ENCODE results near the gene MAPKAPK3.

MAPKAPK3 gene

GRCh38 chr3:50611464-50612233 is 5.3 kb upstream of the MAPKAPK3 start, which contains the start of gene CISH:
TSS of gene CISH (minus strand) at chr3:50611774. CDS start at chr3:50611650, 124 bp downstream.
- H3K4me1 ChIP-seq (ENCODE audit: control extremely low read depth in 1 of 4, control insufficient read depth in 4 of 4, insufficient read depth in 4 of 4, low read length in 3 of 4) = peaks cover 21 to 80% (median 78%) of the 10 kb centered on the region in 4 experiments
- ChIA-PET CTCF (interaction anchor here (0.7 to 40.1 kb wide), 14 partner anchors 12 to 796 kb away, joined by 3 to 799 read pairs (median 5); partner anchors contain the start of genes C3orf18 and HEMK1), POLR2A (interaction anchor here (0.6 to 4.6 kb wide), 7 partner anchors 11 to 773 kb away, joined by 3 to 42 read pairs (median 5); partner anchors contain the start of genes HEMK1 and MANF)
- H3K9me3 ChIP-seq (ENCODE audit: control extremely low read depth in 1 of 5, control insufficient read depth in 4 of 5, insufficient read depth in 2 of 5, low read depth in 1 of 5, low read length in 4 of 5) = no peaks in the 10 kb centered on the region
- peak within 1 kb of the TSS; percentile 61 to 92 for H3K27ac ChIP-seq (ENCODE audit: insufficient read depth in 1 of 2, low read depth in 1 of 2, low read length in 2 of 2, poor library complexity in 1 of 2, severe bottlenecking in 2 of 2)
- H3K4me3 ChIP-seq (ENCODE audit: control insufficient read depth in 1 of 7, extremely low read depth in 1 of 7, insufficient read depth in 4 of 7, low read depth in 2 of 7, low read length in 6 of 7) = peak within 1 kb of the TSS; percentile 70 to 92 (median 78)
- H3K36me3 ChIP-seq (ENCODE audit: control insufficient read depth in 4 of 4, insufficient read depth in 4 of 4, low read length in 3 of 4) = peaks cover 0 to 43% (median 22%) of the 10 kb centered on the region in 4 experiments
- no peaks in the 10 kb centered on the region for H3K27me3 ChIP-seq (replicated peaks in 2 of 5; ENCODE audit: control insufficient read depth in 4 of 5, insufficient read depth in 5 of 5, low read length in 4 of 5)
- 0% methylated on average over 52 of the region's 75 CpGs for WGBS (ENCODE audit: insufficient coverage)
- peak; percentile 89 to 96 (median 95) for DNase-seq

- H3K27me3 ChIP-seq (replicated peaks in 2 of 5; ENCODE audit: control insufficient read depth in 4 of 5, insufficient read depth in 5 of 5, low read length in 4 of 5) = no peaks in the 10 kb centered on the region
- peak in 2 of 3 donors; percentile 29 to 48 for DNase-seq
- H3K27ac ChIP-seq (ENCODE audit: insufficient read depth in 1 of 2, low read depth in 1 of 2, low read length in 2 of 2, poor library complexity in 1 of 2, severe bottlenecking in 2 of 2) = peak overlapping the region in 1 of 2 experiments; percentile 92
- ChIA-PET POLR2A (interaction anchor here (0.6 to 4.6 kb wide), 8 partner anchors 12 to 1277 kb away, joined by 3 to 42 read pairs (median 5); partner anchors contain the start of genes HEMK1 and MANF), CTCF (interaction anchor here (0.7 to 40.1 kb wide), 20 partner anchors 13 to 830 kb away, joined by 3 to 799 read pairs (median 4); partner anchors contain the start of genes C3orf18 and HEMK1)
- peaks cover 20 to 74% (median 72%) of the 10 kb centered on the region in 4 experiments for H3K4me1 ChIP-seq (ENCODE audit: control extremely low read depth in 1 of 4, control insufficient read depth in 4 of 4, insufficient read depth in 4 of 4, low read length in 3 of 4)
- WGBS (ENCODE audit: insufficient coverage) = 10% methylated on average over 23 of the region's 29 CpGs
- H3K36me3 ChIP-seq (ENCODE audit: control insufficient read depth in 4 of 4, insufficient read depth in 4 of 4, low read length in 3 of 4) = peaks cover 0 to 36% (median 16%) of the 10 kb centered on the region in 4 experiments
- peak overlapping the region; percentile 46 to 92 (median 78) for H3K4me3 ChIP-seq (ENCODE audit: control insufficient read depth in 1 of 7, extremely low read depth in 1 of 7, insufficient read depth in 4 of 7, low read depth in 2 of 7, low read length in 6 of 7)
- no peaks in the 10 kb centered on the region for H3K9me3 ChIP-seq (ENCODE audit: control extremely low read depth in 1 of 5, control insufficient read depth in 4 of 5, insufficient read depth in 2 of 5, low read depth in 1 of 5, low read length in 4 of 5)
Measured at GRCh38 chr3:50612234-50612882, 4.6 kb upstream of the MAPKAPK3 start.

- Histone ChIP-seq H3K27me3 (replicated peaks in 2 of 5; ENCODE audit: control insufficient read depth in 4 of 5, insufficient read depth in 5 of 5, low read length in 4 of 5) (no peaks in the 10 kb centered on the region), H3K4me3 (ENCODE audit: control insufficient read depth in 1 of 7, extremely low read depth in 1 of 7, insufficient read depth in 4 of 7, low read depth in 2 of 7, low read length in 6 of 7) (peak overlapping the region in 2 of 7 experiments; percentile 90 to 92), H3K27ac (ENCODE audit: insufficient read depth in 1 of 2, low read depth in 1 of 2, low read length in 2 of 2, poor library complexity in 1 of 2, severe bottlenecking in 2 of 2) (peak overlapping the region in 1 of 2 experiments; percentile 92), H3K36me3 (ENCODE audit: control insufficient read depth in 4 of 4, insufficient read depth in 4 of 4, low read length in 3 of 4) (peaks cover 0 to 28% (median 7%) of the 10 kb centered on the region in 4 experiments), H3K4me1 (ENCODE audit: control extremely low read depth in 1 of 4, control insufficient read depth in 4 of 4, insufficient read depth in 4 of 4, low read length in 3 of 4) (peaks cover 20 to 73% (median 70%) of the 10 kb centered on the region in 4 experiments), H3K9me3 (ENCODE audit: control extremely low read depth in 1 of 5, control insufficient read depth in 4 of 5, insufficient read depth in 2 of 5, low read depth in 1 of 5, low read length in 4 of 5) (no peaks in the 10 kb centered on the region)
- ChIA-PET POLR2A (interaction anchor here (0.6 to 1.2 kb wide), 4 partner anchors 22 to 1276 kb away, joined by 3 to 5 read pairs (median 4); no protein-coding TSS in a partner anchor), CTCF (interaction anchor here (0.5 to 40.1 kb wide), 20 partner anchors 14 to 829 kb away, joined by 3 to 799 read pairs (median 4); partner anchors contain the start of genes C3orf18 and HEMK1)
- DNase-seq = no peak
- 54% methylated on average over 5 of the region's 6 CpGs for WGBS (ENCODE audit: insufficient coverage)
Measured at GRCh38 chr3:50612970-50613846, 3.7 kb upstream of the MAPKAPK3 start.

- CTCF ChIA-PET = interaction anchor here (0.8 to 40.1 kb wide), 26 partner anchors 10 to 820 kb away, joined by 3 to 799 read pairs (median 9); partner anchors contain the start of genes C3orf18 and HEMK1
- no peak overlapping the region for H3K4me3 ChIP-seq (ENCODE audit: control insufficient read depth in 1 of 7, extremely low read depth in 1 of 7, insufficient read depth in 4 of 7, low read depth in 2 of 7, low read length in 6 of 7)
- DNase-seq = no peak
Measured at GRCh38 chr3:50615190-50615589, 1.8 kb upstream of the MAPKAPK3 start.

GRCh38 chr3:50616003-50616769 is 765 bp upstream of the MAPKAPK3 start:
- WGBS (ENCODE audit: insufficient coverage) = under 1% methylated on average over 23 of the region's 24 CpGs
- ChIA-PET CTCF (interaction anchor here (0.7 to 40.1 kb wide), 42 partner anchors 8 to 1001 kb away, joined by 3 to 799 read pairs (median 4); partner anchors contain the start of genes C3orf18 and HEMK1), POLR2A (interaction anchor here (1.4 to 2.2 kb wide), 3 partner anchors 36 to 769 kb away, joined by 5 to 10 read pairs (median 6); partner anchors contain the start of genes HEMK1 and MANF)
- peak; percentile 82 to 89 (median 87) for DNase-seq
- H3K9me3 ChIP-seq (ENCODE audit: control extremely low read depth in 1 of 5, control insufficient read depth in 4 of 5, insufficient read depth in 2 of 5, low read depth in 1 of 5, low read length in 4 of 5) = no peaks in the 10 kb centered on the region
- peak overlapping the region; percentile 50 to 83 (median 69) for H3K4me3 ChIP-seq (ENCODE audit: control insufficient read depth in 1 of 7, extremely low read depth in 1 of 7, insufficient read depth in 4 of 7, low read depth in 2 of 7, low read length in 6 of 7)
- H3K27ac ChIP-seq (ENCODE audit: insufficient read depth in 1 of 2, low read depth in 1 of 2, low read length in 2 of 2, poor library complexity in 1 of 2, severe bottlenecking in 2 of 2) = peak overlapping the region; percentile 25 to 38
- no peaks in the 10 kb centered on the region for H3K27me3 ChIP-seq (replicated peaks in 2 of 5; ENCODE audit: control insufficient read depth in 4 of 5, insufficient read depth in 5 of 5, low read length in 4 of 5)
- H3K36me3 ChIP-seq (ENCODE audit: control insufficient read depth in 4 of 4, insufficient read depth in 4 of 4, low read length in 3 of 4) = peaks cover 0 to 20% (median 0%) of the 10 kb centered on the region in 4 experiments
- H3K4me1 ChIP-seq (ENCODE audit: control extremely low read depth in 1 of 4, control insufficient read depth in 4 of 4, insufficient read depth in 4 of 4, low read length in 3 of 4) = peaks cover 19 to 72% (median 68%) of the 10 kb centered on the region in 4 experiments

More at GRCh38 chr3:50615190-50615589, 1.8 kb upstream of the MAPKAPK3 start:
- Histone ChIP-seq H3K36me3 (ENCODE audit: control insufficient read depth in 4 of 4, insufficient read depth in 4 of 4, low read length in 3 of 4) (peaks cover 0 to 20% (median 0%) of the 10 kb centered on the region in 4 experiments), H3K27me3 (replicated peaks in 2 of 5; ENCODE audit: control insufficient read depth in 4 of 5, insufficient read depth in 5 of 5, low read length in 4 of 5) (no peaks in the 10 kb centered on the region), H3K27ac (ENCODE audit: insufficient read depth in 1 of 2, low read depth in 1 of 2, low read length in 2 of 2, poor library complexity in 1 of 2, severe bottlenecking in 2 of 2) (no peak overlapping the region), H3K9me3 (ENCODE audit: control extremely low read depth in 1 of 5, control insufficient read depth in 4 of 5, insufficient read depth in 2 of 5, low read depth in 1 of 5, low read length in 4 of 5) (no peaks in the 10 kb centered on the region), H3K4me1 (ENCODE audit: control extremely low read depth in 1 of 4, control insufficient read depth in 4 of 4, insufficient read depth in 4 of 4, low read length in 3 of 4) (peaks cover 18 to 72% (median 67%) of the 10 kb centered on the region in 4 experiments)
- WGBS (ENCODE audit: insufficient coverage) = 100% methylated on average over 1 of the region's 1 CpG
- POLR2A ChIA-PET = no interaction called here

Measured in common myeloid progenitor, CD34-positive (primary cell).